HG02981 (cell line): ENCODE results near the gene SUGP1.

Experiments
- ATAC-seq: cut with Tn5 transposase; IDR thresholded peaks from one replicate; pipeline ENCODE4 v1.9.1; 2021; ENCODE audit warnings: mild to moderate bottlenecking, moderate library complexity; ENCODE audit not compliant: unreplicated experiment

Gene SUGP1

DNA sequence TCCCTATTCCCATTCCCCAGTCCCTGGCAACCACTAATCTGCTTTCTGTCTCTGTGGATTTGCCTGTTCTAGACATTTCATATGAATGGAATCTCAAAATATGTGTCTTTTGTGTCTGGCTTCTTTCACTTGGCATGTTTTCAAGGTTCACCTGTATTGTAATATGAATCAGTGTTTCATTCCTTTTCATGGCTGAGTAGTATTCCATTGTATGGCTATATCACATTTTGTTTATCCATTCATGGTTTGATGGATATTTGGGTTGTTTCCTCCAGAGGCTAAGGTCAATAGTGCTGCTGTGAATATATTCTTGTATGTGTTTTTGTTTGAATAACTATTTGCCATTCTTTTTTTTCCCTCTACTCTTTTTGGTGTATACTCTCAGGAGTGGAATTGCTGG lies 84.1 kb downstream of the SUGP1 start:
- ATAC-seq, result no peak

DNA sequence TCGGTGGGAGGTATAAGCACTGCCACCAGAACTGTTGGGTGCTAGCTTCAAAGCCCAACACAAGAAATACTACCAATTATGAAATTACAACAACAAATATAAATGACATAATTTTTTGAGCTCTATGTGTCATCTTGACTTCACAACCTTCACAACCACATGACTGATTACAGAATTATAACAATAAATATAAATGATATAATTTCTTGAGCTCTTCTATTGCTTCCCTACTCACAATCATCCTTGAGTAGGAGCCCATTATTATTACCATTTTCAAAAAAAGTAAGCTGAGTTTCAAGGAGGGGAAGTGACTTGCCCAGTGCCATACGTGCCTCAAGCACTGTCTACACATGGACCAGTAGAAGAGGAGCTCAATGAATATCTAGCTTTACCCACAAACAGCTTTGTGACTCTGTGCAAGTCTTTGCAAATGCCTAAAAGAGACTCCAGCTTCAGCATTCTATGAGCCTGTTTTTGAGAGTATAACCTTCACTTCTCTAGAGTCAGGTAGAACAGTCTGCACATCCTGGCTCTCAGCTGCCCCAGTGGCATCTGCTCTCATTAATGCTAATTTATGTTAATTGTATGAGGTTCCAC lies 86.0 kb downstream of the SUGP1 start:
- ATAC-seq, result no peak

DNA sequence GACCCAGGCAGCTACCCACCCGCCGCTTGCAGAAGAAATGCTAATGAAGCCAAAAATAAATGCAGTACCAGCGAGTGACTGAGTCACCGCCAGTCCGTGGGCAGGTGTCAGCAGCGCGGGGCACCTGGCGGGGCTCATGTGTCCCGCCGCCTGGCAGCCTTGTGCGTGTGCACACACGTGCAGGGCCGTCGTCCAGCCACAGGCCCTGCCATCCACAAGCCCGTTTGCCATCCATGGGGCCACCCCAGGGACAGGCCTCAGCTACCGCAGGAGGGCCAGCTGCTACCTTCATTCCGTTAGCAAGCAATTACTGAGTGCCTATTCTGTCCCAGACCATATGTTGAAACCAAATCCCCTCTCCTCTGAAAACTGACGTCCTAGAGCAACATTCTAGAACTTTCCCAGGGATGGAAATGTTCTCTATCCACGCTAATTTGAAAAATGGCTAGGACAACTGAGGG lies 88.0 kb downstream of the SUGP1 start:
- ATAC-seq, result no peak

DNA sequence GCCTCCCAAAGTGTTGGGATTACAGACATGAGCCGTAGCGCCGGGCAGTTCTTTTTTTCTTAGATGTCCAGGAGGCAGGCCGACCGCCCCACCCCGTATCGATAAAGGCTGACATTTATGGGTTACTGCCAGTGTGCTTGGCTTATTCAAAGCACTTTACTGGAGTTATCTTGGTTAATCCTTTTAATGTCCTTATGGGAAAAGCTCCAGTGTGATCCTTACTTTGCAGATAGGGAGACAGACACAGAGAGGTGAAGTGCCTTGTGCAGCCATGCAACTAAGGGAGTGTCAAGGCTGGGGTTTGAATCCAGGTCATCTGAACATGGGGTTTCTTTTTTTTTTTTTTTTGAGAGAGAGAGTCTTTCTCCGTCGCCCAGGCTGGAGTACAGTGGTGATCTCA lies 89.3 kb downstream of the SUGP1 start:
- no peak for ATAC-seq

DNA sequence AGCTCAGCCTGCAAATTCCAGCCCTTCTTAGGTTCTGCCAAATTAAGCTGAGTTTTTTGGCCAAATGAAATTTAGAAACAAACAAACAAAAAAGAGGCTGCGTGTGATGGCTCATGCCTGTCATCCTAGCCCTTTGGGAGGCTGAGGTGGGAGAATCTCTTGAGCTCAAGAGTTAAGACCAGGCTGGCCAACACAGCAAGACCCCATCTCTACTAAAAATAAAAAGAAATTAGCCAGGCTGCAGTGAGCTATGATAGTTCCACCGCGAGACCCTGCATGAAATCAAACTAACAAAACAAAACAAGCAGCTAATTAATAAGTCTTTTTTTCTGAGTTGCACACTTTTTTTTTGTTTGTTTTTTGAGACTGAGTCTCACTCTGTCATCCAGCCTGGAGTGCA lies 90.6 kb downstream of the SUGP1 start:
- ATAC-seq, result no peak

DNA sequence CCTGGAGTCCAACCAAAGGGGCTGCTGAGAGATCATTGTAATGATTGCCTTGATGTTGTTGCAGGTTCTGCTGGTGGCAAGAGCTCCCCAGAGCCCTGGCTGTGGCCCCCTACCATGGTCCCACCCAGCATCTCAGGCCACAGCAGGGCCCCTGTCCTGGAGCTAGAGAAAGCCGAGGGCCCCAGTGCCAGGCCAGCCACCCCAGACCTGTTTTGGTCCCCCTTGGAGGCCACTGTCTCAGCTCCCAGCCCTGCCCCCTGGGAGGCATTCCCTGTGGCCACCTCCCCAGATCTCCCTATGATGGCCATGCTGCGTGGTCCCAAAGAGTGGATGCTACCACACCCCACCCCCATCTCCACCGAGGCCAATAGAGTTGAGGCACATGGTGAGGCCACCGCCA lies 93.1 kb downstream of the SUGP1 start:
- ATAC-seq, result no peak

DNA sequence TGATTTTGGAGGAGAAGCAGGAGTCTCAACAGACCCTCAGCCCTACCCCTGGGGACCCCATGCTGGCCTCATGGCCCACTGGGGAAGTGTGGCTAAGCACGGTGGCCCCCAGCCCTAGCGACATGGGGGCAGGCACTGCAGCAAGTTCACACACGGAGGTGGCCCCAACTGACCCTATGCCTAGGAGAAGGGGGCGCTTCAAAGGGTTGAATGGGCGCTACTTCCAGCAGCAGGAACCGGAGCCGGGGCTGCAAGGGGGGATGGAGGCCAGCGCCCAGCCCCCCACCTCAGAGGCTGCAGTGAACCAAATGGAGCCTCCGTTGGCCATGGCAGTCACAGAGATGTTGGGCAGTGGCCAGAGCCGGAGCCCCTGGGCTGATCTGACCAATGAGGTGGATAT lies 93.6 kb downstream of the SUGP1 start:
- ATAC-seq, result no peak

DNA sequence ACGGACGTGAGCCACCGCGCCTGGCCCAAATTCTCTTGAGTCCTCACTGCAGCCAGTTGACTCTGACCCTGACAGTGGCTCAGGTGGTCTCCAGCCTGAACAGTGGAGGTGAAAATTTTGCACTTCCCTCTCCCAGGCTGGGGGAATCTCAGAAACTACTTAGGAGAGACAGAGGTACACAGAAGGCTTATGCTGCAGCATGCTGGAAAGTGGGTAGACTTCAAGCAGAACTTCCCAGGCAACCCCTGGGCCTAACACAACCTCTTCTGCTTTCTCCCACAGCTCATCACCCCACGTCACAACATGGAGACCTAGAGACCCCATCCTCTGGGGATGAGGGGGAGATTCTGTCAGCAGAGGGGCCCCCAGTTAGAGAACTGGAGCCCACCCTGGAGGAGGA lies 94.1 kb downstream of the SUGP1 start:
- no peak for ATAC-seq
